GM19043 (cell line): Measurements from ENCODE around the gene GRIA3.

Experiments
- ATAC-seq: cut with Tn5 transposase; IDR thresholded peaks from one replicate; pipeline ENCODE4 v1.9.1; 2021; ENCODE audit warnings: low read depth; ENCODE audit not compliant: unreplicated experiment

The GRIA3 gene

GRCh38 chrX:123184219-123184865, at the start of gene GRIA3:
Gene GRIA3 (plus strand): TSS chrX:123184278. CDS start chrX:123184536, 258 bp downstream.
- ATAC-seq = no peak

- ATAC-seq = no peak
Measured at GRCh38 chrX:123138473-123138872, 45.6 kb upstream of the GRIA3 start.

- ATAC-seq = no peak
Measured at GRCh38 chrX:123140454-123140853, 43.6 kb upstream of the GRIA3 start.

- no peak for ATAC-seq
Measured at GRCh38 chrX:123140904-123141303, 43.2 kb upstream of the GRIA3 start.

GRCh38 chrX:123153846-123154335, 30.2 kb upstream of the GRIA3 start:
- ATAC-seq = no peak

- ATAC-seq = no peak
Measured at GRCh38 chrX:123155327-123155726, 28.8 kb upstream of the GRIA3 start.

GRCh38 chrX:123157586-123157985, 26.5 kb upstream of the GRIA3 start:
- no peak for ATAC-seq

GRCh38 chrX:123159403-123159802, 24.7 kb upstream of the GRIA3 start:
- no peak for ATAC-seq

- ATAC-seq = no peak
Measured at GRCh38 chrX:123167621-123168020, 16.5 kb upstream of the GRIA3 start.

- no peak for ATAC-seq
Measured at GRCh38 chrX:123169247-123169901, 14.7 kb upstream of the GRIA3 start.

- no peak for ATAC-seq
Measured at GRCh38 chrX:123170546-123170945, 13.5 kb upstream of the GRIA3 start.

- ATAC-seq = no peak
Measured at GRCh38 chrX:123171781-123172180, 12.3 kb upstream of the GRIA3 start.

- ATAC-seq = no peak
Measured at GRCh38 chrX:123172869-123173268, 11.2 kb upstream of the GRIA3 start.

- ATAC-seq = no peak
Measured at GRCh38 chrX:123173833-123174232, 10.2 kb upstream of the GRIA3 start.

GRCh38 chrX:123175366-123176122, 8.5 kb upstream of the GRIA3 start:
- no peak for ATAC-seq

GRCh38 chrX:123181233-123181914, 2.7 kb upstream of the GRIA3 start:
- no peak for ATAC-seq

GRCh38 chrX:123184866-123185276, 793 bp downstream of the GRIA3 start:
- no peak for ATAC-seq

- no peak for ATAC-seq
Measured at GRCh38 chrX:123185721-123186120, 1.6 kb downstream of the GRIA3 start.

GRCh38 chrX:123186801-123187200, 2.7 kb downstream of the GRIA3 start:
- no peak for ATAC-seq

- ATAC-seq = no peak
Measured at GRCh38 chrX:123188081-123188480, 4.0 kb downstream of the GRIA3 start.

GRCh38 chrX:123189338-123189737, 5.3 kb downstream of the GRIA3 start:
- no peak for ATAC-seq
